IMR-90 (cell line): ENCODE measurements around the gene HES6. TPM values are rescaled to one million over a fixed set of nuclear protein-coding genes. Genes with fewer than 3 reads are reported as not detected.
A peak's percentile ranks its signal among the peaks of the same experiment; 100 is the strongest.

Experiments used
- ATAC-seq: fragments of 200-7000 bp; cut with Tn5 transposase; 2 replicates; pipeline ENCODE4 v1.9.1; 2020; ENCODE audit warnings: low read depth, mild to moderate bottlenecking, moderate library complexity
- BruUV-seq: library from RNA; stranded (reverse); fragments of 400-500 nt; replicated peaks from 2 replicates; lab custom pipeline; 2021; lab: Mats Ljungman, UMichigan
- CTCF ChIA-PET: fragments of 300-600 bp; formaldehyde crosslinking; extraction: SDS; loops from one replicate; lab custom pipeline; 2021; ENCODE audit warnings: antibody characterized with exemption; lab: Yijun Ruan, JAX
- POLR2A ChIA-PET: fragments of 300-600 bp; sonication (Branson Sonifier 250); formaldehyde crosslinking; loops from one replicate; lab custom pipeline; 2022; ENCODE audit warnings: antibody characterized with exemption; ENCODE audit not compliant: unreplicated experiment; lab: Charles Lee
- DNase-seq: peaks from one replicate; pipeline ENCODE4 v3.0.0; 2013
- H2AFZ ChIP-seq: replicated peaks from 2 replicates; pipeline ENCODE3; 2013; ENCODE audit warnings: low read length, mild to moderate bottlenecking; ENCODE audit not compliant: poor library complexity
- H2AK5ac ChIP-seq: 2 replicates; pipeline ENCODE4 v1.6.1; 2013; ENCODE audit warnings: low read depth, low read length, inconsistent platforms
- H2AK9ac ChIP-seq: replicated peaks from 2 replicates; pipeline ENCODE3; 2013; ENCODE audit warnings: mild to moderate bottlenecking, low read depth, low read length, moderate library complexity; ENCODE audit not compliant: poor library complexity
- H2BK120ac ChIP-seq: 2 replicates; pipeline ENCODE4 v1.6.1; 2013; ENCODE audit warnings: low read depth, low read length, inconsistent platforms
- H2BK15ac ChIP-seq: 3 replicates; pipeline ENCODE4 v1.6.1; 2013; ENCODE audit warnings: low read depth, low read length, inconsistent platforms
- H2BK20ac ChIP-seq: 2 replicates; pipeline ENCODE4 v1.6.1; 2013; ENCODE audit warnings: low read depth, mild to moderate bottlenecking, inconsistent platforms, low read length, moderate library complexity
- H2BK5ac ChIP-seq: 2 replicates; pipeline ENCODE4 v1.6.1; 2013; ENCODE audit warnings: mild to moderate bottlenecking, low read depth, low read length, inconsistent platforms; ENCODE audit not compliant: poor library complexity, severe bottlenecking
- H3K14ac ChIP-seq: replicated peaks from 2 replicates; pipeline ENCODE4 v1.6.1; 2013; ENCODE audit warnings: low read depth, low read length, inconsistent platforms
- H3K18ac ChIP-seq: 2 replicates; pipeline ENCODE4 v1.6.1; 2013; ENCODE audit warnings: low read depth, low read length, control low read depth
- H3K23ac ChIP-seq: 2 replicates; pipeline ENCODE4 v1.6.1; 2013; ENCODE audit warnings: low read depth, low read length, inconsistent platforms
- H3K27ac ChIP-seq: 2 replicates; pipeline ENCODE4 v1.5.1; 2013; ENCODE audit warnings: mild to moderate bottlenecking, control low read depth, low read length; ENCODE audit not compliant: insufficient read depth
- H3K27me3 ChIP-seq: 2 replicates; pipeline ENCODE4 v1.6.1; 2013; ENCODE audit warnings: low read length; ENCODE audit not compliant: control insufficient read depth, insufficient read depth
- H3K36me3 ChIP-seq: 2 replicates; pipeline ENCODE4 v1.6.1; 2013; ENCODE audit warnings: low read length, mixed read lengths; ENCODE audit not compliant: control insufficient read depth, insufficient read depth
- H3K4ac ChIP-seq: 2 replicates; pipeline ENCODE4 v1.6.1; 2013; ENCODE audit warnings: low read depth, low read length, inconsistent platforms
- H3K4me1 ChIP-seq: 2 replicates; pipeline ENCODE4 v1.6.1; 2013; ENCODE audit warnings: low read length, mixed read lengths; ENCODE audit not compliant: control insufficient read depth, insufficient read depth
- H3K4me2 ChIP-seq: 2 replicates; pipeline ENCODE4 v1.6.1; 2013; ENCODE audit warnings: low read depth, mild to moderate bottlenecking, control low read depth, low read length, moderate library complexity
- H3K4me3 ChIP-seq: 2 replicates; pipeline ENCODE4 v1.5.1; 2013; ENCODE audit warnings: low read depth, mild to moderate bottlenecking, control low read depth, low read length, moderate library complexity; ENCODE audit not compliant: insufficient read depth
- H3K56ac ChIP-seq: 2 replicates; pipeline ENCODE4 v1.6.1; 2013; ENCODE audit warnings: low read length, inconsistent platforms; ENCODE audit not compliant: insufficient read depth; ENCODE audit errors: extremely low read depth
- H3K79me1 ChIP-seq, 2 experiments: 2 replicates each; pipeline ENCODE4 v1.6.1; 2013; ENCODE audit warnings: low read length in 2 of 2, inconsistent platforms in 1 of 2, low read depth in 1 of 2
- H3K9ac ChIP-seq: 2 replicates; pipeline ENCODE4 v1.6.1; 2013; ENCODE audit warnings: low read depth, low read length, control low read depth
- H3K9me1 ChIP-seq: 2 replicates; pipeline ENCODE4 v1.6.1; 2013; ENCODE audit warnings: low read length, inconsistent platforms; ENCODE audit not compliant: insufficient read depth
- H3K9me3 ChIP-seq: 2 replicates; pipeline ENCODE4 v1.6.1; 2013; ENCODE audit warnings: low read length; ENCODE audit not compliant: control insufficient read depth, insufficient read depth
- H4K20me1 ChIP-seq: 2 replicates; pipeline ENCODE4 v1.6.1; 2013; ENCODE audit warnings: low read length, inconsistent platforms; ENCODE audit not compliant: insufficient read depth
- H4K5ac ChIP-seq: 2 replicates; pipeline ENCODE4 v1.6.1; 2013; ENCODE audit warnings: mild to moderate bottlenecking, low read depth, low read length, control low read depth
- H4K8ac ChIP-seq, 2 experiments: 2 replicates each; pipeline ENCODE4 v1.6.1; 2013; ENCODE audit warnings: low read depth in 2 of 2, low read length in 2 of 2, control low read depth in 1 of 2, inconsistent platforms in 1 of 2
- H4K91ac ChIP-seq: 2 replicates; pipeline ENCODE4 v1.6.1; 2013; ENCODE audit warnings: low read depth, low read length, inconsistent platforms; ENCODE audit not compliant: insufficient read depth
- BHLHE40 ChIP-seq: fragments of 150-350 bp; IDR thresholded peaks from 2 replicates; pipeline ENCODE4 v1.6.1; 2016; ENCODE audit warnings: mild to moderate bottlenecking, low read depth, low read length
- CEBPB ChIP-seq: IDR thresholded peaks from 2 replicates; pipeline ENCODE4 v1.6.1; 2012; ENCODE audit warnings: low read depth, low read length, improper control_type of control experiment
- CHD1 ChIP-seq: IDR thresholded peaks from 2 replicates; pipeline ENCODE4 v1.6.1; 2012; ENCODE audit warnings: low read depth, low read length, improper control_type of control experiment
- CTCF ChIP-seq: conservative IDR thresholded peaks from 2 replicates; pipeline ENCODE4 v1.5.1; 2012; ENCODE audit warnings: mild to moderate bottlenecking, low read depth, low read length, improper control_type of control experiment
- ELK1 ChIP-seq: fragments of 150-350 bp; IDR thresholded peaks from 2 replicates; pipeline ENCODE4 v1.6.1; 2016; ENCODE audit warnings: low read depth, mild to moderate bottlenecking, low read length, moderate library complexity, borderline replicate concordance
- FOS ChIP-seq: fragments of 150-350 bp; IDR thresholded peaks from 2 replicates; pipeline ENCODE4 v1.6.1; 2016; ENCODE audit warnings: low read depth, low read length
- MAFK ChIP-seq: IDR thresholded peaks from 2 replicates; pipeline ENCODE4 v1.6.1; 2012; ENCODE audit warnings: low read depth, low read length, improper control_type of control experiment
- MAZ ChIP-seq: IDR thresholded peaks from 2 replicates; pipeline ENCODE4 v1.6.1; 2012; ENCODE audit warnings: low read depth, mild to moderate bottlenecking, low read length, improper control_type of control experiment, moderate library complexity, borderline replicate concordance
- MXI1 ChIP-seq: IDR thresholded peaks from 2 replicates; pipeline ENCODE4 v1.6.1; 2012; ENCODE audit warnings: low read depth, mild to moderate bottlenecking, low read length, moderate library complexity, borderline replicate concordance
- NFE2L2 ChIP-seq: fragments of 150-350 bp; IDR thresholded peaks from 2 replicates; pipeline ENCODE4 v1.6.1; 2016; ENCODE audit warnings: low read depth, mild to moderate bottlenecking, low read length
- POLR2A ChIP-seq: IDR thresholded peaks from 2 replicates; pipeline ENCODE4 v1.6.1; 2012; ENCODE audit warnings: mild to moderate bottlenecking, low read depth, low read length
- RAD21 ChIP-seq: IDR thresholded peaks from 2 replicates; pipeline ENCODE4 v1.6.1; 2012; ENCODE audit warnings: low read length, improper control_type of control experiment
- RCOR1 ChIP-seq: IDR thresholded peaks from 2 replicates; pipeline ENCODE4 v1.6.1; 2012; ENCODE audit warnings: mild to moderate bottlenecking, low read length, improper control_type of control experiment; ENCODE audit not compliant: insufficient replicate concordance
- RFX5 ChIP-seq: IDR thresholded peaks from 2 replicates; pipeline ENCODE4 v1.8.0; 2012; ENCODE audit warnings: low read depth, mild to moderate bottlenecking, low read length, moderate library complexity
- SMC3 ChIP-seq: fragments of 150-350 bp; IDR thresholded peaks from 2 replicates; pipeline ENCODE4 v1.6.1; 2016; ENCODE audit warnings: low read depth, mild to moderate bottlenecking, antibody characterized with exemption, low read length, moderate library complexity
- USF2 ChIP-seq: fragments of 150-350 bp; IDR thresholded peaks from 2 replicates; pipeline ENCODE4 v1.6.1; 2017; ENCODE audit warnings: mild to moderate bottlenecking, antibody characterized with exemption, low read length, low read depth
- WGBS, 2 experiments: methylation state at CpG; one replicate each; pipeline versions ENCODE4 v1.1.5 to v1.1.7; 2013; ENCODE audit warnings: missing lambda C conversion rate in 2 of 2; ENCODE audit not compliant: insufficient read length in 1 of 2; ENCODE audit errors: extremely low coverage in 2 of 2; 5-methylcytosine and 5-hydroxymethylcytosine counted together
- dilution Hi-C: fragments of 300-500 bp; cut with HindIII; formaldehyde crosslinking; loops from one replicate; pipeline ENCODE4 v1.14.3; 2018; ENCODE audit warnings: low sequenced_read_pairs; ENCODE audit not compliant: unreplicated experiment
- in situ Hi-C: fragments of 300-500 bp; cut with MboI; formaldehyde crosslinking; loops from 3 replicates; pipeline ENCODE4 v1.14.3; 2019; ENCODE audit warnings: low sequenced_read_pairs, inconsistent platforms, mixed read lengths
- intact Hi-C: fragments of 100-400 bp; cut with micrococcal nuclease; formaldehyde crosslinking; loops from 2 replicates; pipeline ENCODE4 v1.10.0; 2022
- polyA plus RNA-seq, 3 experiments: library from polyadenylated mRNA; depleted of rRNA; stranded (reverse); fragments of >200 nt; gene quantifications; 2 replicates each; pipeline ENCODE4 v1.2.3, GENCODE V29; 2012; ENCODE audit warnings: low replicate concordance in 1 of 3
- total RNA-seq: library from RNA; depleted of rRNA; stranded (reverse); fragments of >200 nt; gene quantifications from 2 replicates; pipeline ENCODE4 v1.2.3, GENCODE V29; 2012

The HES6 gene
- total and polyA plus RNA-seq, 2 of the 4 experiments (the other 2 are of a cell fraction), result 1.3 to 3.3 TPM

GRCh38 chr2:238269741-238270140 lies 29.9 kb upstream of the HES6 start:
- Histone ChIP-seq H3K4me1 (0 out of 2 replicates have a peak, but pooled peaks cover 1% of the 10 kb centered on the region), H3K27ac (no peak overlapping the region), H3K9ac (no peak overlapping the region), H2BK5ac (no peak overlapping the region), H3K4me2 (no peak overlapping the region), H4K20me1 (no peaks in the 10 kb centered on the region), H2AFZ (peak overlapping the region; percentile 32), H2AK9ac (peak overlapping the region; percentile 24), H3K9me1 (peaks cover 6% of the 10 kb centered on the region; the same call in 1 of the 2 replicates), H3K18ac (no peak overlapping the region), H3K14ac (no peak overlapping the region), H3K23ac (no peak overlapping the region), H3K4ac (no peak overlapping the region), H3K9me3 (no peaks in the 10 kb centered on the region), H2AK5ac (no peak overlapping the region), H4K8ac (no peak overlapping the region), H4K91ac (no peak overlapping the region), H3K4me3 (no peak overlapping the region), H3K79me1 (no peaks in the 10 kb centered on the region), H2BK15ac (no peak overlapping the region), H4K5ac (no peak overlapping the region), H2BK120ac (no peak overlapping the region), H2BK20ac (no peak overlapping the region), H3K27me3 (no peaks in the 10 kb centered on the region), H3K56ac (no peak overlapping the region), H3K36me3 (peaks cover 16% of the 10 kb centered on the region)
- 100% methylated on average over 1 of the region's 6 CpGs; no CpG with 5 or more reads in 1 of the 2 experiments for WGBS, 2 experiments
- no peak for ATAC-seq
- no peak for DNase-seq
- BruUV-seq, result no TSS peak
- no peak for TF ChIP-seq RAD21
- no peak for TF ChIP-seq RCOR1
- TF ChIP-seq USF2, result no peak
- TF ChIP-seq MXI1, result no peak
- TF ChIP-seq MAZ, result no peak
- TF ChIP-seq NFE2L2, result no peak
- TF ChIP-seq CHD1, result no peak
- no peak for TF ChIP-seq BHLHE40
- no peak for TF ChIP-seq RFX5
- TF ChIP-seq POLR2A, result no peak
- no peak for TF ChIP-seq CEBPB
- no peak for TF ChIP-seq MAFK
- TF ChIP-seq ELK1, result no peak
- no peak for TF ChIP-seq SMC3
- TF ChIP-seq FOS, result no peak
- TF ChIP-seq CTCF, result no peak
- POLR2A ChIA-PET, result no interaction called here
- dilution Hi-C loops, result no loop called here
- CTCF ChIA-PET, result no interaction called here
- in situ Hi-C loops, result no loop called here
- intact Hi-C loops, result loop anchor here (10.0 kb wide), 1 partner anchor 495 kb away; no protein-coding TSS in a partner anchor
